Right lobe of liver (tissue), 6 donors: ENCODE measurements around the gene MACROD2. TPM values are rescaled to one million over a fixed set of nuclear protein-coding genes. Genes with fewer than 3 reads are reported as not detected.

Experiments used
- ATAC-seq, 4 donors: fragments of 200-7000 bp; cut with Tn5 transposase; one replicate each; pipeline ENCODE4 v1.9.1; 2020; ENCODE audit warnings: mild to moderate bottlenecking in 4 of 4, moderate library complexity in 4 of 4
- DNase-seq, 3 donors: peaks; one replicate each; pipeline ENCODE4 v3.0.0-alpha.2; 2020
- H3K27ac ChIP-seq, 3 donors: fragments of 200-600 bp; one replicate each; pipeline ENCODE4 v1.8.0; 2022
- H3K27me3 ChIP-seq, 2 donors: fragments of 200-600 bp; one replicate each; pipeline ENCODE4 v1.8.0; 2022
- H3K36me3 ChIP-seq, 4 donors: fragments of 200-600 bp; sonication (generic) in 1 of 4; one replicate each; pipeline versions ENCODE4 v1.5.1 to v1.8.0; 2017 to 2022; ENCODE audit warnings: control low read depth in 1 of 4
- H3K4me1 ChIP-seq, 4 donors: fragments of 200-600 bp; sonication (generic) in 1 of 4; one replicate each; pipeline versions ENCODE4 v1.5.1 to v1.8.0; 2017 to 2022; ENCODE audit warnings: control low read depth in 1 of 4
- H3K4me3 ChIP-seq, 3 donors: fragments of 200-600 bp; one replicate each; pipeline ENCODE4 v1.8.0; 2022
- H3K9me3 ChIP-seq, 4 donors: fragments of 200-600 bp; sonication (generic) in 1 of 4; one replicate each; pipeline versions ENCODE4 v1.5.1 to v1.8.0; 2017 to 2022; ENCODE audit warnings: control low read depth in 1 of 4
- CTCF ChIP-seq, 4 donors: fragments of 200-600 bp in 3 of 4; fragments of 450-650 bp in 1 of 4; IDR thresholded peaks; one replicate each; pipeline versions ENCODE4 v1.5.1 to v1.8.0; 2016 to 2022; ENCODE audit warnings: antibody characterized with exemption in 4 of 4, mild to moderate bottlenecking in 2 of 4
- POLR2A ChIP-seq: fragments of 450-650 bp; IDR thresholded peaks from one replicate; pipeline ENCODE4 v1.6.1; 2017; ENCODE audit warnings: antibody characterized with exemption, mild to moderate bottlenecking
- WGBS: methylation state at CpG from one replicate; pipeline ENCODE4 v1.1.6; 2018; ENCODE audit warnings: low coverage, low lambda C conversion rate; ENCODE audit not compliant: insufficient coverage; ENCODE audit errors: missing lambda C conversion rate; 5-methylcytosine and 5-hydroxymethylcytosine counted together
- intact Hi-C, 2 donors: fragments of 100-400 bp; cut with DNase I; formaldehyde crosslinking; loops; one replicate each; pipeline versions ENCODE4 v1.11.2 to v1.14.1; 2022
- total RNA-seq, 6 experiments: library from RNA; depleted of rRNA in 2 of 6; stranded (reverse); fragments of >200 nt in 2 of 6; fragmentation: NEBNext Ultra II Directional in 3 of 6; extraction: Animal tissue kit (Norgen Biotek cat#: 25700) in 3 of 6; gene quantifications; one replicate each; pipeline versions ENCODE4 v1.1.0 to v1.2.4, GENCODE V29; 2016 to 2023
- donor health status: DM: no; HTN: yes; CAD: no.
- donor health status: DM: no; HTN: no; CAD: no.
- donor health status: DM: no; HTN: no; CAD: no.
- donor health status: DM: no; HTN: yes; CAD: no.
- donor health status: DM: no; HTN: yes; CAD: no.

The MACROD2 gene
- total RNA-seq, 6 experiments from 2014 or later = 1.2 to 5.5 (median 3.3) TPM

GRCh38 chr20:15205719-15206118 is 1210.4 kb downstream of the MACROD2 start:
- ATAC-seq (no peak), DNase-seq (no peak)
- no peak overlapping the region for H3K27ac ChIP-seq
- H3K4me3 ChIP-seq = no peak overlapping the region
- no peaks in the 10 kb centered on the region for H3K9me3 ChIP-seq
- intact Hi-C loops = no loop called here
- no peaks in the 10 kb centered on the region for H3K27me3 ChIP-seq
- no peaks in the 10 kb centered on the region for H3K4me1 ChIP-seq
- TF ChIP-seq POLR2A (no peak), CTCF (IDR thresholded peaks at IDR 0.05) (no peak)
- H3K36me3 ChIP-seq = no peaks in the 10 kb centered on the region

- no peak overlapping the region for H3K4me3 ChIP-seq
- DNase-seq = no peak
- H3K4me1 ChIP-seq = no peaks in the 10 kb centered on the region
- no peaks in the 10 kb centered on the region for H3K27me3 ChIP-seq
- intact Hi-C loops = no loop called here
- WGBS = 100% methylated on average over 1 of the region's 1 CpG
- H3K9me3 ChIP-seq = no peaks in the 10 kb centered on the region
- no peak for TF ChIP-seq POLR2A
- no peak for TF ChIP-seq CTCF (IDR thresholded peaks at IDR 0.05)
- ATAC-seq = no peak
- H3K27ac ChIP-seq = no peak overlapping the region
- H3K36me3 ChIP-seq = no peaks in the 10 kb centered on the region
These were observed 1214.2 kb downstream of the MACROD2 start for GRCh38 chr20:15209537-15209936.

GRCh38 chr20:15214051-15214450 is 1218.7 kb downstream of the MACROD2 start:
- intact Hi-C loops = no loop called here
- TF ChIP-seq POLR2A (no peak), CTCF (IDR thresholded peaks at IDR 0.05) (no peak)
- DNase-seq = no peak
- H3K36me3 ChIP-seq = no peaks in the 10 kb centered on the region
- no peaks in the 10 kb centered on the region for H3K9me3 ChIP-seq
- ATAC-seq = no peak
- H3K27me3 ChIP-seq = no peaks in the 10 kb centered on the region
- 83% methylated on average over 1 of the region's 1 CpG for WGBS
- H3K4me1 ChIP-seq = no peaks in the 10 kb centered on the region
- H3K4me3 ChIP-seq = no peak overlapping the region
- no peak overlapping the region for H3K27ac ChIP-seq

GRCh38 chr20:15220009-15220656 is 1224.8 kb downstream of the MACROD2 start:
- ATAC-seq (no peak), DNase-seq (no peak)
- TF ChIP-seq POLR2A = no peak
- no peak for TF ChIP-seq CTCF (IDR thresholded peaks at IDR 0.05)
- intact Hi-C loops = no loop called here
- no peaks in the 10 kb centered on the region for H3K36me3 ChIP-seq
- no peaks in the 10 kb centered on the region for H3K9me3 ChIP-seq
- no peak overlapping the region for H3K4me3 ChIP-seq
- 59% methylated on average over 6 of the region's 6 CpGs for WGBS
- H3K27ac ChIP-seq = no peak overlapping the region
- no peaks in the 10 kb centered on the region for H3K4me1 ChIP-seq
- H3K27me3 ChIP-seq = no peaks in the 10 kb centered on the region
